Epidermal melanocyte (primary cell): ENCODE data around the gene ASIC2.

Experiments
- DNase-seq: peaks from one replicate; pipeline ENCODE4 v3.0.0; 2011; ENCODE audit warnings: low spot score; ENCODE audit not compliant: insufficient read length

The ASIC2 gene

GRCh38 chr17:33243732-33244131 lies 49.4 kb downstream of the ASIC2 start:
- DNase-seq, result no peak

- DNase-seq, result no peak
Observed at GRCh38 chr17:33242375-33243124, 50.5 kb downstream of the ASIC2 start.

- no peak for DNase-seq
Observed at GRCh38 chr17:33241390-33241789, 51.7 kb downstream of the ASIC2 start.

- no peak for DNase-seq
Observed at GRCh38 chr17:33240362-33240761, 52.7 kb downstream of the ASIC2 start.

GRCh38 chr17:33239702-33240101 lies 53.4 kb downstream of the ASIC2 start:
- no peak for DNase-seq

GRCh38 chr17:33234930-33235685 lies 58.0 kb downstream of the ASIC2 start:
- no peak for DNase-seq

- no peak for DNase-seq
Observed at GRCh38 chr17:33234233-33234632, 58.9 kb downstream of the ASIC2 start.

- no peak for DNase-seq
Observed at GRCh38 chr17:33233811-33234177, 59.3 kb downstream of the ASIC2 start.

GRCh38 chr17:33229499-33229898 lies 63.6 kb downstream of the ASIC2 start:
- DNase-seq, result no peak

GRCh38 chr17:33229028-33229427 lies 64.1 kb downstream of the ASIC2 start:
- no peak for DNase-seq

- no peak for DNase-seq
Observed at GRCh38 chr17:33228548-33228947, 64.5 kb downstream of the ASIC2 start.

GRCh38 chr17:33227911-33228310 lies 65.2 kb downstream of the ASIC2 start:
- no peak for DNase-seq

- DNase-seq, result no peak
Observed at GRCh38 chr17:33225994-33226393, 67.1 kb downstream of the ASIC2 start.

GRCh38 chr17:33225509-33225908 lies 67.6 kb downstream of the ASIC2 start:
- no peak for DNase-seq

GRCh38 chr17:33220036-33220435 lies 73.1 kb downstream of the ASIC2 start:
- no peak for DNase-seq

GRCh38 chr17:33218698-33219601 lies 74.1 kb downstream of the ASIC2 start:
- DNase-seq, result no peak

GRCh38 chr17:33217891-33218290 lies 75.2 kb downstream of the ASIC2 start:
- no peak for DNase-seq

- no peak for DNase-seq
Observed at GRCh38 chr17:33214996-33215395, 78.1 kb downstream of the ASIC2 start.

GRCh38 chr17:33210285-33210684 lies 82.8 kb downstream of the ASIC2 start:
- DNase-seq, result no peak

GRCh38 chr17:33209671-33210070 lies 83.4 kb downstream of the ASIC2 start:
- DNase-seq, result no peak

GRCh38 chr17:33207231-33207630 lies 85.9 kb downstream of the ASIC2 start:
- DNase-seq, result no peak

GRCh38 chr17:33205552-33205951 lies 87.5 kb downstream of the ASIC2 start:
- DNase-seq, result no peak
